Measurements from ENCODE around the gene SMC6. TPM values are rescaled to one million over a fixed set of nuclear protein-coding genes. Genes with fewer than 3 reads are reported as not detected.

Gene SMC6
- polyA plus RNA-seq, 4 donors: 8.8 to 22.6 (median 10.5) TPM

GRCh38 chr2:17780546-17780945, 26.9 kb upstream of the SMC6 start:
- WGBS, 3 donors: 95 to 98% (median 95%) methylated on average over 1 of the region's 1 CpG

GRCh38 chr2:17772532-17772931, 18.9 kb upstream of the SMC6 start:
- Histone ChIP-seq H3K4me1 (ENCODE audit: control insufficient read depth in 3 of 3, insufficient read depth in 2 of 3, low read depth in 1 of 3, low read length in 2 of 3) (no peaks in the 10 kb centered on the region), H3K4me3 (ENCODE audit: low read depth in 1 of 3, low read length in 3 of 3) (no peak overlapping the region), H3K9me3 (ENCODE audit: control insufficient read depth in 2 of 2, insufficient read depth in 1 of 2, low read depth in 1 of 2, low read length in 1 of 2) (no peaks in the 10 kb centered on the region), H3K36me3 (ENCODE audit: control insufficient read depth in 3 of 3, insufficient read depth in 2 of 3, low read depth in 1 of 3, low read length in 3 of 3) (peaks cover 0 to 11% (median 2%) of the 10 kb centered on the region in 3 donors), H3K27ac (ENCODE audit: low read depth in 1 of 3, low read length in 2 of 3) (no peak overlapping the region), H3K27me3 (ENCODE audit: control insufficient read depth in 3 of 3, insufficient read depth in 3 of 3, low read length in 3 of 3) (no peaks in the 10 kb centered on the region)
- WGBS, 3 donors: 92 to 95% (median 93%) methylated on average over 2 of the region's 2 CpGs
- DNase-seq: no peak
- no peak for FAIRE-seq

More at GRCh38 chr2:17780546-17780945, 26.9 kb upstream of the SMC6 start:
- no peak for FAIRE-seq
- peaks cover 0 to 14% (median 6%) of the 10 kb centered on the region in 3 donors for H3K36me3 ChIP-seq (ENCODE audit: control insufficient read depth in 3 of 3, insufficient read depth in 2 of 3, low read depth in 1 of 3, low read length in 3 of 3)
- H3K27me3 ChIP-seq (ENCODE audit: control insufficient read depth in 3 of 3, insufficient read depth in 3 of 3, low read length in 3 of 3): no peaks in the 10 kb centered on the region
- H3K4me3 ChIP-seq (ENCODE audit: low read depth in 1 of 3, low read length in 3 of 3): no peak overlapping the region
- no peak for DNase-seq
- H3K27ac ChIP-seq (ENCODE audit: low read depth in 1 of 3, low read length in 2 of 3): no peak overlapping the region
- no peaks in the 10 kb centered on the region for H3K9me3 ChIP-seq (ENCODE audit: control insufficient read depth in 2 of 2, insufficient read depth in 1 of 2, low read depth in 1 of 2, low read length in 1 of 2)
- H3K4me1 ChIP-seq (ENCODE audit: control insufficient read depth in 3 of 3, insufficient read depth in 2 of 3, low read depth in 1 of 3, low read length in 2 of 3): no peaks in the 10 kb centered on the region

- no peak overlapping the region for H3K27ac ChIP-seq (ENCODE audit: low read depth in 1 of 3, low read length in 2 of 3)
- no peaks in the 10 kb centered on the region for H3K27me3 ChIP-seq (ENCODE audit: control insufficient read depth in 3 of 3, insufficient read depth in 3 of 3, low read length in 3 of 3)
- no peak for FAIRE-seq
- H3K4me3 ChIP-seq (ENCODE audit: low read depth in 1 of 3, low read length in 3 of 3): no peak overlapping the region
- WGBS, 3 donors: 89 to 95% (median 94%) methylated on average over 2 of the region's 2 CpGs
- no peaks in the 10 kb centered on the region for H3K4me1 ChIP-seq (ENCODE audit: control insufficient read depth in 3 of 3, insufficient read depth in 2 of 3, low read depth in 1 of 3, low read length in 2 of 3)
- peaks cover 0 to 11% (median 2%) of the 10 kb centered on the region in 3 donors for H3K36me3 ChIP-seq (ENCODE audit: control insufficient read depth in 3 of 3, insufficient read depth in 2 of 3, low read depth in 1 of 3, low read length in 3 of 3)
- no peaks in the 10 kb centered on the region for H3K9me3 ChIP-seq (ENCODE audit: control insufficient read depth in 2 of 2, insufficient read depth in 1 of 2, low read depth in 1 of 2, low read length in 1 of 2)
- no peak for DNase-seq
These were observed 18.3 kb upstream of the SMC6 start for GRCh38 chr2:17771956-17772355.

- WGBS, 3 donors: 93 to 97% (median 96%) methylated on average over 4 of the region's 4 CpGs
- FAIRE-seq: no peak
- DNase-seq: no peak
- Histone ChIP-seq H3K4me1 (ENCODE audit: control insufficient read depth in 3 of 3, insufficient read depth in 2 of 3, low read depth in 1 of 3, low read length in 2 of 3) (no peaks in the 10 kb centered on the region), H3K36me3 (ENCODE audit: control insufficient read depth in 3 of 3, insufficient read depth in 2 of 3, low read depth in 1 of 3, low read length in 3 of 3) (peaks cover 2 to 5% (median 2%) of the 10 kb centered on the region in 3 donors), H3K27me3 (ENCODE audit: control insufficient read depth in 3 of 3, insufficient read depth in 3 of 3, low read length in 3 of 3) (no peaks in the 10 kb centered on the region), H3K27ac (ENCODE audit: low read depth in 1 of 3, low read length in 2 of 3) (no peak overlapping the region), H3K9me3 (ENCODE audit: control insufficient read depth in 2 of 2, insufficient read depth in 1 of 2, low read depth in 1 of 2, low read length in 1 of 2) (no peaks in the 10 kb centered on the region), H3K4me3 (ENCODE audit: low read depth in 1 of 3, low read length in 3 of 3) (no peak overlapping the region)
These were observed 15.3 kb upstream of the SMC6 start for GRCh38 chr2:17768894-17769293.

GRCh38 chr2:17765398-17765797, 11.8 kb upstream of the SMC6 start:
- DNase-seq (peak; percentile 9 to 42), FAIRE-seq (no peak)
- 18 to 63% (median 39%) methylated on average over 2 of the region's 2 CpGs for WGBS, 3 donors
- Histone ChIP-seq H3K27me3 (ENCODE audit: control insufficient read depth in 3 of 3, insufficient read depth in 3 of 3, low read length in 3 of 3) (no peaks in the 10 kb centered on the region), H3K4me3 (ENCODE audit: low read depth in 1 of 3, low read length in 3 of 3) (no peak overlapping the region), H3K4me1 (ENCODE audit: control insufficient read depth in 3 of 3, insufficient read depth in 2 of 3, low read depth in 1 of 3, low read length in 2 of 3) (no peaks in the 10 kb centered on the region), H3K36me3 (ENCODE audit: control insufficient read depth in 3 of 3, insufficient read depth in 2 of 3, low read depth in 1 of 3, low read length in 3 of 3) (peaks cover 0 to 9% (median 2%) of the 10 kb centered on the region in 3 donors), H3K9me3 (ENCODE audit: control insufficient read depth in 2 of 2, insufficient read depth in 1 of 2, low read depth in 1 of 2, low read length in 1 of 2) (no peaks in the 10 kb centered on the region), H3K27ac (ENCODE audit: low read depth in 1 of 3, low read length in 2 of 3) (no peak overlapping the region)

GRCh38 chr2:17763641-17764333, 10.2 kb upstream of the SMC6 start:
- H3K4me3 ChIP-seq (ENCODE audit: low read depth in 1 of 3, low read length in 3 of 3): no peak overlapping the region
- H3K4me1 ChIP-seq (ENCODE audit: control insufficient read depth in 3 of 3, insufficient read depth in 2 of 3, low read depth in 1 of 3, low read length in 2 of 3): no peaks in the 10 kb centered on the region
- WGBS, 3 donors: 95 to 97% (median 96%) methylated on average over 10 of the region's 10 CpGs
- no peaks in the 10 kb centered on the region for H3K27me3 ChIP-seq (ENCODE audit: control insufficient read depth in 3 of 3, insufficient read depth in 3 of 3, low read length in 3 of 3)
- FAIRE-seq (no peak), DNase-seq (peak in 1 of 2 donors; percentile 16)
- no peaks in the 10 kb centered on the region for H3K9me3 ChIP-seq (ENCODE audit: control insufficient read depth in 2 of 2, insufficient read depth in 1 of 2, low read depth in 1 of 2, low read length in 1 of 2)
- peak overlapping the region in 1 of 3 donors; percentile 11 for H3K27ac ChIP-seq (ENCODE audit: low read depth in 1 of 3, low read length in 2 of 3)
- H3K36me3 ChIP-seq (ENCODE audit: control insufficient read depth in 3 of 3, insufficient read depth in 2 of 3, low read depth in 1 of 3, low read length in 3 of 3): peaks cover 0 to 5% (median 2%) of the 10 kb centered on the region in 3 donors

GRCh38 chr2:17762451-17762850, 8.8 kb upstream of the SMC6 start:
- DNase-seq (no peak), FAIRE-seq (no peak)
- Histone ChIP-seq H3K4me3 (ENCODE audit: low read depth in 1 of 3, low read length in 3 of 3) (no peak overlapping the region), H3K27me3 (ENCODE audit: control insufficient read depth in 3 of 3, insufficient read depth in 3 of 3, low read length in 3 of 3) (no peaks in the 10 kb centered on the region), H3K36me3 (ENCODE audit: control insufficient read depth in 3 of 3, insufficient read depth in 2 of 3, low read depth in 1 of 3, low read length in 3 of 3) (peaks cover 0 to 4% (median 2%) of the 10 kb centered on the region in 3 donors), H3K27ac (ENCODE audit: low read depth in 1 of 3, low read length in 2 of 3) (no peak overlapping the region), H3K9me3 (ENCODE audit: control insufficient read depth in 2 of 2, insufficient read depth in 1 of 2, low read depth in 1 of 2, low read length in 1 of 2) (no peaks in the 10 kb centered on the region), H3K4me1 (ENCODE audit: control insufficient read depth in 3 of 3, insufficient read depth in 2 of 3, low read depth in 1 of 3, low read length in 2 of 3) (no peaks in the 10 kb centered on the region)
- WGBS, 3 donors: 91 to 95% (median 94%) methylated on average over 1 of the region's 1 CpG

- Histone ChIP-seq H3K36me3 (ENCODE audit: control insufficient read depth in 3 of 3, insufficient read depth in 2 of 3, low read depth in 1 of 3, low read length in 3 of 3) (peaks cover 0 to 4% (median 2%) of the 10 kb centered on the region in 3 donors), H3K27me3 (ENCODE audit: control insufficient read depth in 3 of 3, insufficient read depth in 3 of 3, low read length in 3 of 3) (no peaks in the 10 kb centered on the region), H3K27ac (ENCODE audit: low read depth in 1 of 3, low read length in 2 of 3) (no peak overlapping the region), H3K4me3 (ENCODE audit: low read depth in 1 of 3, low read length in 3 of 3) (no peak overlapping the region), H3K4me1 (ENCODE audit: control insufficient read depth in 3 of 3, insufficient read depth in 2 of 3, low read depth in 1 of 3, low read length in 2 of 3) (peaks cover 0 to 5% (median 0%) of the 10 kb centered on the region in 3 donors), H3K9me3 (ENCODE audit: control insufficient read depth in 2 of 2, insufficient read depth in 1 of 2, low read depth in 1 of 2, low read length in 1 of 2) (no peaks in the 10 kb centered on the region)
- no peak for DNase-seq
- no peak for FAIRE-seq
- WGBS, 3 donors: 89 to 96% (median 90%) methylated on average over 2 of the region's 2 CpGs
These were observed 6.2 kb upstream of the SMC6 start for GRCh38 chr2:17759805-17760204.
